NCI-H2196 (cell line): Measurements from ENCODE around the gene SLC25A51.

Source experiments
- DNase-seq: peaks from one replicate; lab custom pipeline; 2025; ENCODE audit not compliant: unreplicated experiment; lab: John Stamatoyannopoulos, UW

SLC25A51 gene

DNA sequence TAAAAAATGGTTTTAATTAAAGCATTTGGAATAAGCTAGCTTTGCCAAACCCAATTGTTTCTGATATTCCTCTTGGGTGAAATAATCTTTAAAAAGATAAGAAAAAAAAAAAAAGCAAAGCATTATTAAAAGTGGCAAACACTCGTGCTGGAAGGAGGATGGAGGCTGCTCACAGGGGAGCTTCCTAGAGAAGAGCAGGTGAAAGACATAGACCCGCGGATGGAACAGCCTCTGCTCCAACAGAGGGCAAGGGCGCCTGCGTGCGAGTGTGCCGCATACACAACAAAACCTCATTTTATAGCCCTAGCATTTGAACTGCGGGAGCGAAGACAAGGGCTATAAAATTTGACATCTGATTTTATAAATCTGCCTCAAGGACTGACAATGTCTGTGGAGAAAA, 33.4 kb upstream of the SLC25A51 start:
- DNase-seq = no peak

DNA sequence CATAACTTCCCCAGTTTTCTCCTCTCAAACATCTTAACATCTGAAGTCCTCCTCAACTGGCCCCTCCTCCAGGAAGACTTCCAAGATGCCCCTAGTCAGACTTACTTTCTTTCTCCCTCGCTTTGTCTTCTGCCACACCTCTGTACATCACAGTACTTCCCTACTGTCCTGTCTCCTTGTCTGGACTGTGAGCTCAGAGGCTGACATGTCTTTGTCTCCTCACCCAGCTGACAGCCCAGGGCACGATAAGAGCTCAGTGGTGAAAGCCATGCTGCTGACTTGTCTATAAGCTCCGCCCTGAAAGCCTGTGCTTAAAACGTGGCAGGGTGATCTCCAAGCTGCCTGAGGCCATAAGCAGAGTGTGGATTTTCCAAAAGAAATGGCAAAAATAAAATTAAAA, 33.0 kb upstream of the SLC25A51 start:
- DNase-seq = no peak

DNA sequence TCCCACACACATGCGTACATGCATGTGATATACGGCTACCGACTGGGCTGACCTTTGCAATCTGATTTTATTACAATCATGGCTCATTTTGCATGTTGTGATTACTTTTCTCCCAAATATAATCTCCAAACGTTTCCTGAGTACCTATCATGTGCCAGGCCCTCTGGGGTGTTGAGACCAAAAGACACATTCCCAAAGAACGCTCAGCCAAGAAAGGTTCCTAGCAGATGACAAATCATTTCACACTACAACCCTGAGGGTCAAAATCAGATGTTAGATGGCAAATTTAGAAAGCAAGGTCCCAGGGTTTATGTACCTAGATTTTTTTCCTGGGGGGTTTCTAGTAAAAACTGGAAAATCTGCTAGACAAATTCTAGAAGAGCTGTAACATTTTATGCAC, 32.4 kb upstream of the SLC25A51 start:
- no peak for DNase-seq

DNA sequence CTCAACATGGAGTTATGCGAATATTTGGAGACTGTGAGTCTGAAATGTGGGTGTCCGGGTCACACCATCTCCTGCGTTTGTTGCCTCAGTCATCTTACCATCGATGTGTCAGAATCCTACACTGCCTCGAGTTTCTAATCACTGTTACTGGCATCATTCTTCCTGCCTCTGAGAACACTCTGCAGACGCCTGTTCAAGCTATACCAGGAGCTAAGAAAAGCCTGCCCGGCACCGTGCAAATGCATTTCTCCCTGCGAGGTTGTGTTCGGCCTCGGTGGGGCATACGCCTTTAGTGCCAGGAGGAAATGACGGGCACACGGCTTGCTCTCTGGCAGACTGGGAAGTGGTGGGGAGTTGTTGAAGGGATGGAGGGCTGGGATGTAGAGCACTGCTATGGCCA, 31.2 kb upstream of the SLC25A51 start:
- no peak for DNase-seq

DNA sequence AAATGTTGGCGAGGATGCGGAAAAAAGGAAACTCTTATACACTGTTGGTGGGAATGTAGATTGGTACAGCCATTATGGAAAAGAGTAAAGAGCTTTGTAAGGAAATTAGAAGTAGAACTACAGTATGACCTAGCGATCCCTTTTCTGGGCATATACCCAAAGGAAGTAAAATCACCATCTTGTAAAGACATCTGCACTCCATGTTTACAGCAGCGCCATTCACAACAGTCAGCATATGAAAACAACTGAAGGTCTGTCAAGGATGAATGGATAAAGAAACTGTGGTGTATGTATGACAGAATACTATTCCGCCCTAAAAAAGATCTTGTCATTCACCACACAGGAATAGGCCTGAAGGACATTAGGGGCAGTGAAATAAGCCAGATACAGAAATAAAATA, 27.7 kb upstream of the SLC25A51 start:
- DNase-seq = no peak

DNA sequence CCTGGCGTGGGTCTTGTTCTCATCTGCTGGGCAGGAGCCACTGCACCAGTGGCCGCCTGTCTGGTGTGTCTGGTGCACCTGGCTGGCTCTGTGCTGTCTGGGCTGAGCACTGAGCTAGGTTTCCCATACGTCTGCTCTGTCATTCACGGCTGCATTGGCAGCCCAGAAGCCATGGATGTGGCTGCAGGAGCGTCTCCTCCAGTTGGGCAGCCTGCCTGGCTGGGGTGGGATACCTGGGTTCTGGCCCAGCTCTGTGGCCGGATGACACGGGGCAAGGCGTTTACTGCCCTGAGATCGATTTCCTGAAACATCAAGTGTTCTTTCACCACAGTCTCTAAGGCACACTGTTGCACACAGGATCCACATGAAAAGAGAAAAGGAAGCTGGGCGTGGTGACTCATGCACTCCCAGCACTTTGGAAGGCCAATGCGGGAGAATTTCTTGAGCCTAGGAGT, 25.5 kb upstream of the SLC25A51 start:
- no peak for DNase-seq

DNA sequence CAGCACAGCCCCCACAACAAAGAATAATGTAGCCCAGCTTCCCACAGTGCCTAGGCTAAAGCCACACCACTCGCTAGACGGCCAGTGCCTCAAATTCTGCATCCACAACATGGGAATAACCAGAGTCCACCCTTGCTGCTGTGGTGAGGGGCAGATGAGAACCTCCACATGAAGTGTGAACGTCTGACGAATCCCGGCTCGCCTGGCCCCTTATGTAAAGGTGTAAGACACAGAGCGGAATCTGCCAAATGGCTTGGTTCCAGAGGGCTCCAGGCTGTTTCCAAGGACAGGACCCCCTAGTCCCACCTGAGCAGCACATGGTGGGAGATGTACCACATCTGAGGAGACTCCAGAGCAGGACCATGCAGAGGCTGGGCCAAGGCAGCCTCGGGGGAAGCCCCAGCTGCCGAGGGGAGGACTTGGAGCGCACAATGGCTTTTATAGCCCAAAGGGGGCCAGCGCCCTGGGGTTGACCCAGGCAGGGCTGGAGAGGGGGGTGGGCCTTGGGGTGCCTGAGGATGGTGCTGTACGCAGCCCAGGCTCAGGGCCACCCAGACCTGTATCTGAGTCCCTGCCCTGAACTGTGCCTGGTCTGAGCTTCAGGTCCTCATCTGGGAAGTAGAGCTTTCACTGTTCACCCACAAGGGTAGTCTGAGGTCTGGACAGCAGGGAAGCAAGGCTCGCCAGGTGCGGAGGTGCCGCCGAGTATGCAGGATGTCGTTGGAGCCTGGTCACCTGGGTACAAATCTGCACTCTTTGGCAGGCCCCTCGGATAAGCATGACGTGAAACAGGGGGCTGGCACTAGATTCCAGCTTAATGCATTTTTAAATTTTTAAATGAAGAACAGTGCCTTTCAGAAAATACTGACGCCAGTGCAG, 24.9 kb upstream of the SLC25A51 start:
- DNase-seq = no peak

DNA sequence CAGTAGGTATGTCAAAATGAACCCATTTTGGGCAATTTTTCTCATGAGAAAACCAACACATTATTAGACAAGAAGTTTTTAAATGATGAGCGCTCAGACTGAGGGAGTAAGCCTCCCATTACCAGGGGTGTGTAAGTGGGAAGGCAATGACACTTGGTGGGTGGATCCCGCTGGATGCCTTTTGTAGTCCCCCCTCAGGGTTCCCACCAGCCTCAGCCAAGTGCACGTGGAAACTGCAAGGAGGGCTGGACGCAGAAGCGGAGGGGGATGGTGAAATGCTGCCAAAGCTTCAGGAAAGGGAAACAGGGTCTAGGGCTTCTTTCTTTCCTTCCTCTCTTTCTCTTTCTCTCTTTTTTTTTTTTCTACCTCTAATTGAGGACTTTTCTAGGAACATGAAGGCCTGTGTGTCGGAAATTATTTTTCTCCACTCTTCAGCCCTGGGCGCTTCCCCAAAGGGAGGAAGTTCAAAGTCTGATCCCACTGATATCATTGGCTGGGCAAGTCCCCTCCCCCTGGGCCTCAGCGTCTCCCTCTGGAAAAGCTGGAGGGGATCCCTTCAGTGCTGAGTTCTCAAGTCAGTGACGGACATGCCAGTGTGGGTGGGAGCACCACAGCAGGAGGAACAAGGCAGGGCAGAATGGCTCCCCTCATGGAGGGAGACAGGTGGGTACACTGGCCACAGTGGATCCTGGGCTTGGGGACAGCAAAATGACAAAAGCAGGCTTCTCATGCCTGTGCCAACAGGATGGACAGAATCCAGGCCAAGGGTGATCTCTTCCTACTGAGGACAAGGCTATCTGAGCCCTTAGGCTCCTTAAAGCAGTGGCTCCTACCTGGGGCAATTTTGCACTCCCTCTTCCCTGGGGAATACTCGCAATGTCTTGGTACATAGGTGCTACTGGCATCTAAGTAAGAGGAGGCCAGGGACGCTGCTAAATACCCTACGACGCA, 23.9 kb upstream of the SLC25A51 start:
- DNase-seq = no peak

DNA sequence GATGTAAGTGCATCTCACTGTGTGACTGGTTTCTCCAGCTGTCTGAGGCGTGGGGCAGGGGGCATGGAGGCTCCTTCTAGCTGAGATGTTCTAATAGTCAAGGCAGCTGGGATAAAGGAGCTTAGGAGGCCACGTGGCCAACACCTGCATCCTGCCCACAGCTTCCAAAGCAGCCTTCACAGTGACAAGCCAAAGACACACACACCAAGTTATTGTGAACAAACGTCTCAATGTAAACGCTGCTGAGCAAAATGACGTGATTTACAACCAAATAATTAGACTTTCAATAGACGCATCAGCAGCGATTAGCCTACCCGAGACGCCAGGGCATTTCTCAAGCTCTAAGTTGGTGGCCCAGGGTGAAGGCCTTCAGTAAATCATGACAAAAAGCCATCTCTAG, 23.2 kb upstream of the SLC25A51 start:
- DNase-seq = no peak

DNA sequence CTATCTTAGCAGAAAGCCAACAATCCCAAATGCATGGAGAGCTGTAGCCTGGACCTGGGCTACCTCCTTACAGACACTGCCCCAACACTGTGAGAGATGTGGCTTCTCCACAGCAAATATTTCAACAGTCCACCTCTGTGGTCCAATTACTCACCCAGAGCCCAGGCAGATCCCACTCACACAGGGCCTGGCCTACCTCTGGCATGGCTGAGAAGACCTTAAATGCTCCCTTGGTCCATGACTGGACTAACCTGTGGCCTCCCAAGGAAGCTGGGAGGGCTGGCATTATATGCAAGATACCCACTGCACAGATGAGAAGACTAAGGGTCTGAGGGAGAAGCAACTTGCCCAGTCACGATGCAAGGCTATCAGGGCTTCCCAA, 22.8 kb upstream of the SLC25A51 start:
- no peak for DNase-seq

DNA sequence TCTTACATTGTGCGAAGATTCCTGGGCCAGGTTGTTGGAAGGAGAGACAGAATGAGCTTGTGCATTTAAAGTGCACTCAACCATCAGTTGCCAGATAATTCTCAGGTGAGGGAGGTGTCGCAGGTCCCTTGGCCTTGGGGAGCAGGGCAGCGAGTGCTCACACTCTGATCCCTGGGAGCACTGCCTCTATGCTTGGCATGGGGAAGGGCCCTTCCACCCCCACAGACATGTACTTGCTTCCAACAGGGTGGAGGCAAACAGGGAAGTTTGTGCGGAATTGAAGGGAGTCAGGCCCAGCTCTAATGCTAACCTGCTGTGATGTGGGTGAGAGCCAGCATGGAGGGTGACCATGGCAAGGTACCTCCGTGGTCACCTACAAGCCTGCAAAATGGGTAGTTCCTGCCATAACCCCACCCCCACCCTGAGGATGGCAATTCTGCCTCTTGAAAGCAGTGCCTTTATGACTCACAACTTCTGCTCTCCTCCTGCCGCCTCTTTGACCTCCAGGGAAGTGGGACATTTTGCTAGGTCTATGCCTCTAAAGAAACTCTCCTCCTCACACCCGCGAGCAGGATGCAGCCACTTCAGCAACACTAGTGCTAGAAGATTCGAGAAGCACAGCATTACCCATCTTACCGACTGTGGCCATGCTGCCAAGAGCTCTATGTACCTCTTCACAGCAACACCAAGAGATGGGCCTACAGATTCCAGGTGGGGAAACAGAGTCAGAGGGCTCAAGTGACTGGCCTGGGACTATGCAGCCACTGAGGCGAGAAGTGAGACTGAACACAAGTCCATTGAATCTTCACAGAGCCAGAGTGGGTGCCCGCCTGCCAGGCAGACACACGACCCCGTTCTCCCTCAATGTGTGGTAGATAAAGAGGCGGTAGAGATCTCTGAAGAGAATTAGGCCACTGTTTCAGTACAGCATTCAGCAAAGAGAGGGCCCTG, 22.1 kb upstream of the SLC25A51 start:
- no peak for DNase-seq

DNA sequence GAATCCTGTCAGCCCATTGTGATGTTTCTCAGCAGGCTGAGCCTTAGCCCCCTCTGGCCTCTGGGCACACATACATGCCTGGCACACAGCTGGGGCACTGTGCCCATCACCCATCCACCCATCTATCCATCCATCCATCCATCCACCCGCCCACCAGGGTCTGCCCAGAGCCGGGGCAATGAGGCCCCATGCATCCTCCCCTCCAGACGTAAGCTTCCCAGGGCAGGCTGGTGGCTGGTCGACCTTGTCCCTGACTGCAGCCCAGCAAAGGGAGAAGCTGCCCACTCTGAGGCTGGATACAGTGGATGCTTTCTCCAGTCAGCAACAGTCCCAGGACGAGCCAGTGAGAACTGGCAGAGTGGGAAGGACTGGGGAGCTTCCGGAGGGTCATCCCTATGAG, 21.1 kb upstream of the SLC25A51 start:
- no peak for DNase-seq

DNA sequence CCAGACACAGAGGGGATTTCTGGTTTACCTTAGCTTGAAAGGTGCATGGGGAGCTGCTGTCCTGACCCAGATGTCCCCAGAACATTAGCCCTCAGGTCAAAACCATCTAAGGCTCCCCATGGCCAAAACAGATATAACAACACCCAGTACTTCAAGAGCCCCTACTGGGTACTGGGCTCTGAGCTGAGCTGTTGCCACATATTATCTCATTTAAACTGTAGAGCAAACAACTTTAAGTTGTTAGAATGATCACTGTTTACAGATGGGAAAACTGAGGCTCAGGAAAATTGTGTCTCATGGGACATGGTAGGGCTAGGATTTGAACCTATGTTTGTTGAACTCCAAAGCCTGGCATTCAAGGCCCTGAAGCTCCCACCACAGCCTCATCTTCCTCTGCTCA, 20.6 kb upstream of the SLC25A51 start:
- DNase-seq = no peak

DNA sequence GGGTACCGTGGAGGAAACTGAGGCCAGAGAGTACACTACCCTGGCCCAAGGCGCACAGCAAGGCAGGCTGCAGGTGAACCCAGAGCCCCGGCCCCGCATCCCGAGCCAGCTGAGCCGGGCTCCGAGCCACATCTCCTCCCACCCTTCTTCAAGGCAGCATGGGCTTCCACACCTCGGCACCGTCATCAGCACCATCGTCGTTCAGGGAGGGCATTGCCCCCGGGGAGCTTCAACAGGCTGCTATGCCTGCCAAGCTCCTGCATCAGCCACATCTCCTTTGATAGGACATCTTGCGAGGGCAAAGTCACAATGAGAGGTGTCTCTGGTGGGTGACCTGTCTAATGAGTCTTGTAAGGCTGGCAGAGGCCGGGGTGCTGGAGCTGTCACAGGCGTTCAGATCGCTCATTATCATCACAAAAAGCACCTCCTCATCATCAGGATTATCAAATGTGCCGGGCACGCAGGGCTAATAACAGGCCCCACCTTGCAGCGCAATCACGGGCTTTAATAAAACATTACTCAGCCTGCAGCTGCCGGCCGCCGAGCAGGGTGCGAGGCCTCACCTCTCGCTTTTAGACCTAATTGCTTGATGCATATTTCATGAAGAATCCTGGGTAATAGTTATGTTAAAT, 20.0 kb upstream of the SLC25A51 start:
- no peak for DNase-seq

DNA sequence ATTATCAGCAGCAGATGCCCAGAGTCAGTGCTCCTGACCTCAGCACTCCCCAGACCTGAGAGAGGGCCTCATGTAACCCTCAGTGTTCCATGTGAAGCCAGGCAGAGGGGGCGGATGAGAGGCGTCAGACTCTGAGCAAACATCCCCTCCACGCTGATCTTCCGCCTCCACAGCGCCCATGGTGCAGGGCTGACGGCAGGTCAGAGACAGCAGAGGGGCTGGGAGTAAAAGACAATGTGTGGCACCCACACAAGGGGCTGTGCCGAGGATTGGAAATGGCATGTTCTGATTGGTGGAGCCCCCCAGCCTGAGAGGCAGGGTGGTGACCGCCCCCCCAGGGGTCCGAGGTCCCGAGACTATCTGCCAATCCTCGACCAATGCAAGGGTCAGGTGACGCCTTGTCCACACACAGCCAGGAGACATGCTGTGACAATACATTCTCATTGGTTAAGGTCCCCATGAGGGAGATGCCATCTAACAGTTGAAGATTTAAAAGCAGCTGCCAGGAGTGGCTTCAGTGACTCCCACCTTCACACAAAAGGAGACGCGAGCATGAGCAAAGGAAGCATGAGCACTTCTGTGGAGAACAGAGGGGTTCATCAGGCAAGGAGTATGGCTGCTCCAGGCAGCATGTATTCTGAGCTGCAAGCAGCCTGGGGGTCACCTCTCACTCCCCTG, 19.3 kb upstream of the SLC25A51 start:
- DNase-seq = no peak

DNA sequence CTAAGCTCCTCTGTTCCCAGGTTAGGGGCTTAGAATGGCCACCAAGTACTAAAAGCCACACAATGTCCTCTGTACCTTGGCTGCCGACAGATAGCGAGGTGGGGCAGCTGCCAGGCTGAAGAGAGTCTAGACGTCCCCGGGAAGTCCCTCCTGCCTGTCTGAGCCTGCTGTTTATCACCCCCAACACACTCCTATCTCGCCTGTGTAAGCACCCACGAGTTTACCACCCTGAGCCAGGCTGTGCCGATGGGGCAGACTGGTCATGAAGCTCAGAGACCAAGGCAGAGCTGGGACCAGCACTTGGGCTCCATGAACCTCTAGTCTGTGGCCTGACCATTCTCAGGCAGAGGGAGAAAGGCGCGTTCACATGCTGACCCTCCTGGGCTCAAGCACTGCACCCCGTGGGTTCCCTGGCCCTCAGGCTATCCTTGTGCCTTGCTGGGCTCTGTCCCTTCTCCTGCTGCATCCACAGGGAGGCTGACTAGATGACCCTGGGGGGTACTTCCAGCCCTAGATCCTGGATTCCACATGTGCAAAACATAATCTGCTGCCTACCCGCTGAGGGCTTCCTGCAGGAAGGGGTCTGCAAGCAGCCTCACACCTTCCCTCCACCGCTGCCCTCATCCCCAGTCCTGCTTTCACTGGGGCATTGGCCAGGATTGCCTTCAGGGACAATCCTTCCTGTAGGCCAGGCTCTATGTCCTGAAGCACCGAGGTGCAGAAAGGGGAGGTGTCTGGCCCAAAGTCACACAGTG, 18.6 kb upstream of the SLC25A51 start:
- no peak for DNase-seq

DNA sequence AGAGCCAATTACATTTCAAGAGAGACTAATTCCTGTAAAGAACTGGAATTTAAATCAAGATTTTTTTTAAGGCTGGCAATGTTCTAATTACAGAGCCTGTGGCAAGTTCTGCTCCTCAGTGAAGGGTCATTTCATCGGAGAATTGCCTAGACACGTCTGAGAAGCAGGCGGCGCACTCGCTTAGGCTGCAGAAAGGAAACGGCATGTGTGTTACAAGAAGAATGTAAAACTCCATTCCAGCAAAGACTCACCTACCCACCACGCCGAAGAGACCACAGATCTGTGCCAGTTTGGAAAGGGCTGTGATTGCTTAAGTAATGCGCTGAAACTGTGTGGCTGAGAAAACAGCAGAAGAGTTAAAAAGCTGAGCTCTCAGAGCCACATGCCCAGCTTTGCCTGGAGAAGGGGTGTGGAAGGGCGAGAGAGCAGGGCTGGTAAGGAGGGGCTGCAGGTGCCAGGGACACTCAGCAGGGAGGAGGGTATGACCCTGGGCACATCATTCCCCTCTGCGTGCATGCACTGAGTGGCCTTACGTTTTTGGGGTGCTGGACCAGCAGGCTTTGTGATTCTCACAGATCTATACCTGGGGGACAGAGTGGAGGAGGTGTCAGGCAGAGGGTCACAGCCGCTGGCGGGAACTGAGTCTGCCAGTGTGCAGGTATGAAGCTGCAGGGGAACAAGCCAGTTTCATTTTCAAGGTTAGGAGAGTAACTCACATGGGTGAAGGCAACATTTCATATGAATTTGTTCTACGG, 17.8 kb upstream of the SLC25A51 start:
- no peak for DNase-seq

DNA sequence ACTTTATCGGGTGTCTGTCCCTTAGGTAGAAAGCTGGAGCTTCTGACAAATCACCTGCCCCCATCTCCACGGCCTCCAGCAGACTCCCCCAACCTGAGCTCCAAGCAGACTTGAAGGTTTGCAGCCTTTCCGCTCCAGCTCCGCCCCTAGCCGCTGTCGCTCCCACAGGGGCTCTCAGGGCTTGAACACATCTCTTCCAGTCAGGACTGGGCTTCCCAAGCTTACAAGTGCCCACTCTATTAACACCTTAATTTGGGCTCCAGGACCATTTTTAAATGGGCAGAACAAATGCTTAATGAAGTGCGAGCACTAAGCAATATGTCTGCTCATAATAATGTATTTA, 17.2 kb upstream of the SLC25A51 start:
- no peak for DNase-seq
